ENCODE results near the gene GRAMD1A. TPM values are rescaled to one million over a fixed set of nuclear protein-coding genes. Genes with fewer than 3 reads are reported as not detected.

The GRAMD1A gene
- total and polyA plus RNA-seq, 9 of the 15 experiments (the other 6 are each of a cell fraction or from before 2014, with no cell fraction given), result 1.4 to 63.8 (median 38.5) TPM

GRCh38 chr19:34957830-34958751 is 42.0 kb upstream of the GRAMD1A start (continued):
- TF ChIP-seq NFRKB (IDR thresholded peaks at IDR 0.05; ENCODE audit: low read depth) (peak; percentile 63; the same call in 1 of the 2 replicates), JUN (IDR thresholded peaks at IDR 0.05; ENCODE audit: borderline replicate concordance, low read depth, low read length) (peak; percentile 5; the same call in 1 of the 2 replicates), JUN (CRISPR knock-in tag; IDR thresholded peaks at IDR 0.05; ENCODE audit: borderline replicate concordance) (no peak), RBM34 (IDR thresholded peaks at IDR 0.05; ENCODE audit: borderline replicate concordance, insufficient read depth, low read length) (no peak), RBM22 (IDR thresholded peaks at IDR 0.05; ENCODE audit: low read depth, low read length, poor library complexity, severe bottlenecking) (peak; percentile 39), CREB5 (CRISPR knock-in tag; IDR thresholded peaks at IDR 0.05) (no peak), SUPT5H (IDR thresholded peaks at IDR 0.05) (peak; percentile 32; the same call in 1 of the 2 replicates), ZEB2 (IDR thresholded peaks at IDR 0.05) (peak; percentile 50; the same call in 1 of the 2 replicates), MTA3 (IDR thresholded peaks at IDR 0.05; ENCODE audit: borderline replicate concordance) (0 out of 2 replicates have a peak, but pooled peaks have one; percentile 67), ZNF239 (CRISPR knock-in tag; IDR thresholded peaks at IDR 0.05) (peak; percentile 62), RFX7 (CRISPR knock-in tag; IDR thresholded peaks at IDR 0.05) (no peak), ZNF75A (CRISPR knock-in tag; IDR thresholded peaks at IDR 0.05) (peak; percentile 98), REST (IDR thresholded peaks at IDR 0.05; ENCODE audit: borderline replicate concordance) (0 out of 2 replicates have a peak, but pooled peaks have one; percentile 8), REST (CRISPR knock-in tag; IDR thresholded peaks at IDR 0.05; ENCODE audit: low read depth) (no peak), CBX5 (IDR thresholded peaks at IDR 0.05; ENCODE audit: borderline replicate concordance, low read depth) (peak; percentile 62; the same call in 1 of the 2 replicates)
